H1 (cell line): ENCODE measurements around the gene CFB. TPM values are rescaled to one million over a fixed set of nuclear protein-coding genes. Genes with fewer than 3 reads are reported as not detected.

Experiments used
- HDAC2 ChIP-seq, 2 experiments: fragments of 300-600 bp in 1 of 2; sonication (generic) in 1 of 2; IDR thresholded peaks; 2 replicates each; pipeline ENCODE4 v1.6.1; 2011 to 2012; ENCODE audit warnings: low read depth in 2 of 2, low read length in 2 of 2, mild to moderate bottlenecking in 2 of 2, moderate library complexity in 2 of 2, borderline replicate concordance in 1 of 2, inconsistent platforms in 1 of 2
- HDAC6 ChIP-seq: IDR thresholded peaks from one replicate; pipeline ENCODE4 v1.7.1; 2012; ENCODE audit warnings: low read depth, mild to moderate bottlenecking, inconsistent platforms, low read length, moderate library complexity
- MAX ChIP-seq: IDR thresholded peaks from 2 replicates; pipeline ENCODE4 v1.6.1; 2012; ENCODE audit warnings: inconsistent platforms
- PHF8 ChIP-seq: fragments of 200-600 bp; sonication (generic); conservative IDR thresholded peaks from 2 replicates; pipeline ENCODE4 v1.7.1; 2012; ENCODE audit warnings: low read depth, mild to moderate bottlenecking, inconsistent platforms, low read length, moderate library complexity
- RXRA ChIP-seq: IDR thresholded peaks from 2 replicates; pipeline ENCODE4 v1.6.1; 2011; ENCODE audit warnings: low read depth, mild to moderate bottlenecking, low read length, moderate library complexity; ENCODE audit not compliant: insufficient read depth
- polyA plus RNA-seq, 7 experiments: library from polyadenylated mRNA; depleted of rRNA in 3 of 7; stranded (reverse) in 5 of 7; unstranded in 2 of 7; fragments of >200 nt in 5 of 7; fragments of 200-250 nt in 2 of 7; gene quantifications; 1 replicate in 5 of 7; 2 replicates in 1 of 7; 4 replicates in 1 of 7; pipeline versions ENCODE4 v1.2.1 to v1.2.3, GENCODE V29; 2011 to 2013; ENCODE audit warnings: missing spikeins in 2 of 7, mixed read lengths in 2 of 7
- total RNA-seq: library from RNA; stranded (reverse); fragmentation: NEBNext Ultra II Directional; extraction: Animal tissue kit (Norgen Biotek cat#: 25700); gene quantifications from 2 replicates; pipeline ENCODE4 v1.2.1, GENCODE V29; 2021

CFB gene
- total and polyA plus RNA-seq, 2 of the 8 experiments (the other 6 are each of a cell fraction or from before 2014, with no cell fraction given): 0.09 TPM; not detected in 1

- no peak for TF ChIP-seq HDAC2 (IDR thresholded peaks at IDR 0.05; ENCODE audit: borderline replicate concordance in 1 of 2, low read depth in 2 of 2, low read length in 2 of 2)
- no peak for TF ChIP-seq RXRA
- no peak for TF ChIP-seq PHF8
- TF ChIP-seq MAX: no peak
- TF ChIP-seq HDAC6: no peak
Observed at GRCh38 chr6:31970604-31971271, 24.8 kb downstream of the CFB start (continued).
